ENCODE measurements around the gene LRRN4CL.

- TF ChIP-seq, protein P1, sequence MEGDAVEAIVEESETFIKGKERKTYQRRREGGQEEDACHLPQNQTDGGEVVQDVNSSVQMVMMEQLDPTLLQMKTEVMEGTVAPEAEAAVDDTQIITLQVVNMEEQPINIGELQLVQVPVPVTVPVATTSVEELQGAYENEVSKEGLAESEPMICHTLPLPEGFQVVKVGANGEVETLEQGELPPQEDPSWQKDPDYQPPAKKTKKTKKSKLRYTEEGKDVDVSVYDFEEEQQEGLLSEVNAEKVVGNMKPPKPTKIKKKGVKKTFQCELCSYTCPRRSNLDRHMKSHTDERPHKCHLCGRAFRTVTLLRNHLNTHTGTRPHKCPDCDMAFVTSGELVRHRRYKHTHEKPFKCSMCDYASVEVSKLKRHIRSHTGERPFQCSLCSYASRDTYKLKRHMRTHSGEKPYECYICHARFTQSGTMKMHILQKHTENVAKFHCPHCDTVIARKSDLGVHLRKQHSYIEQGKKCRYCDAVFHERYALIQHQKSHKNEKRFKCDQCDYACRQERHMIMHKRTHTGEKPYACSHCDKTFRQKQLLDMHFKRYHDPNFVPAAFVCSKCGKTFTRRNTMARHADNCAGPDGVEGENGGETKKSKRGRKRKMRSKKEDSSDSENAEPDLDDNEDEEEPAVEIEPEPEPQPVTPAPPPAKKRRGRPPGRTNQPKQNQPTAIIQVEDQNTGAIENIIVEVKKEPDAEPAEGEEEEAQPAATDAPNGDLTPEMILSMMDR (IDR thresholded peaks at IDR 0.05) = no peak
- TF ChIP-seq POLR2A (IDR thresholded peaks at IDR 0.05) = no peak
Observed at GRCh38 chr11:62648967-62649364, 40.4 kb downstream of the LRRN4CL start.
